Measurements from ENCODE around the gene COX7A1.

Gene COX7A1

DNA sequence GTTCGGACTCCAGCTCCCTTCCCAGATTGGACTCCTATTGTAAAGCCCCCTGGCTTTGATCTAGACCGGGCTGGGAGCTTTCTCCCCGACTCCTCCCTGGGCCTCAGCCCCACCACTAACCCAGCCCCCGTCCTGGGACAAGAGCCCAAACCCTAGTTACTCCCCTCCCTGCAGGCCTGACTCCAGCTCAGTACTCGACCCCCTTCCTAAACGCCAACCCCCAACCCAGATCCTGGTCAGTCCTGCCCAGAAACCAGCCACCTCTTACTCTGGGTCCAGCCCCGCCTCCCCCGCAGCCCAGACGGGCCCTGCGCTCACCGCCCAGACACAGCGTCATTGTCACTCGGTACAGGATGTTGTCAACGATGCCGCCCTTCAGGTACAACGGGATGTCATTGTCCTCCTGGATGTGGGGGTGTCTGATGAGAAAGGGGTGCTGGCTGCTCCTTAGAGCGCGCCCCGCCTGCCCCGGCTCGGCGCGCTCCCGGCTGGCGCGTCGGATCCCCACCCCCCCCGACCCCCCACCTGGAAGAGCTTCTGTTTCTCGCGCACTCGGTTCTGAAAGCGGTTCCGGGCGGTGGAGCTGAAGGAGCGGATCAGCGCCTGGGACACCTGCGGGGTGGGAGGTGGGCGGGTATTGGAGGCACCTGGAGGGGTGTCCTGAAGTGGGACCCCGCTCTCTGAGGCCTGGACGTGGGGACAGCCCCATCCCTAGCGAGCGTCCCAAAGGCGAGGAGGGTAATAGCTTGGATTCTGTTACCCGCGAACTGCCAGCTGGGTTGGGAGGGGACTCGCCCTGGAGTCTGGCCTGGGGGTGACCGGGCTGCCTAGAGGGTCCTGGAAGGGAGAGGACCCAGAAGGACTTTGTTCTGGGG, 866 bp downstream of the COX7A1 start:
- H3K4me3 ChIP-seq (ENCODE audit: low read depth, low read length) = no peak overlapping the region
- TF ChIP-seq, protein P1, sequence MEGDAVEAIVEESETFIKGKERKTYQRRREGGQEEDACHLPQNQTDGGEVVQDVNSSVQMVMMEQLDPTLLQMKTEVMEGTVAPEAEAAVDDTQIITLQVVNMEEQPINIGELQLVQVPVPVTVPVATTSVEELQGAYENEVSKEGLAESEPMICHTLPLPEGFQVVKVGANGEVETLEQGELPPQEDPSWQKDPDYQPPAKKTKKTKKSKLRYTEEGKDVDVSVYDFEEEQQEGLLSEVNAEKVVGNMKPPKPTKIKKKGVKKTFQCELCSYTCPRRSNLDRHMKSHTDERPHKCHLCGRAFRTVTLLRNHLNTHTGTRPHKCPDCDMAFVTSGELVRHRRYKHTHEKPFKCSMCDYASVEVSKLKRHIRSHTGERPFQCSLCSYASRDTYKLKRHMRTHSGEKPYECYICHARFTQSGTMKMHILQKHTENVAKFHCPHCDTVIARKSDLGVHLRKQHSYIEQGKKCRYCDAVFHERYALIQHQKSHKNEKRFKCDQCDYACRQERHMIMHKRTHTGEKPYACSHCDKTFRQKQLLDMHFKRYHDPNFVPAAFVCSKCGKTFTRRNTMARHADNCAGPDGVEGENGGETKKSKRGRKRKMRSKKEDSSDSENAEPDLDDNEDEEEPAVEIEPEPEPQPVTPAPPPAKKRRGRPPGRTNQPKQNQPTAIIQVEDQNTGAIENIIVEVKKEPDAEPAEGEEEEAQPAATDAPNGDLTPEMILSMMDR (IDR thresholded peaks at IDR 0.05; ENCODE audit: insufficient read depth, low read depth, low read length, missing control alignments) = no peak
- DNase-seq (ENCODE audit: low read depth) = no peak

DNA sequence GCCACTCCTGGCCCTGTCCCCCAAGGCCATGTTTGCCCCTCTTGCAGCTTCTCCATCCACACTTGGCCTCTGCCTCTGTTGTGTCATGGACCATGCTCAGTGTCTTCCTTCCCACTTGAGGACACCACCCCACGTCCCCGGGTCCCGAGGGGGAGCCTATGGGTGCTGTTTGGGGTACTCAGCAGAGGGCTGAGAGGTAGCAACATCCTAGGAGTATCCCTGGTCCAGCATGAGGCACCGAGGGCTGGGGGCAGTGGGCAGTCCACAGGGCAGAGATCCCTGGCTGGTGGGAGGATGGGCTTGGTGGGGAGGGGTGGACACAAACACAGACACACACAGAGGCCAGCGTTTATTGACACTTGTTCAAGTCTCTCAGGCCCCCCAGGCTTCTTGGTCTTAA, 1.7 kb downstream of the COX7A1 start:
- H3K4me3 ChIP-seq (ENCODE audit: low read depth, low read length) = no peak overlapping the region
- no peak for DNase-seq (ENCODE audit: low read depth)
- TF ChIP-seq, protein P1 (IDR thresholded peaks at IDR 0.05; ENCODE audit: insufficient read depth, low read depth, low read length, missing control alignments) = no peak

DNA sequence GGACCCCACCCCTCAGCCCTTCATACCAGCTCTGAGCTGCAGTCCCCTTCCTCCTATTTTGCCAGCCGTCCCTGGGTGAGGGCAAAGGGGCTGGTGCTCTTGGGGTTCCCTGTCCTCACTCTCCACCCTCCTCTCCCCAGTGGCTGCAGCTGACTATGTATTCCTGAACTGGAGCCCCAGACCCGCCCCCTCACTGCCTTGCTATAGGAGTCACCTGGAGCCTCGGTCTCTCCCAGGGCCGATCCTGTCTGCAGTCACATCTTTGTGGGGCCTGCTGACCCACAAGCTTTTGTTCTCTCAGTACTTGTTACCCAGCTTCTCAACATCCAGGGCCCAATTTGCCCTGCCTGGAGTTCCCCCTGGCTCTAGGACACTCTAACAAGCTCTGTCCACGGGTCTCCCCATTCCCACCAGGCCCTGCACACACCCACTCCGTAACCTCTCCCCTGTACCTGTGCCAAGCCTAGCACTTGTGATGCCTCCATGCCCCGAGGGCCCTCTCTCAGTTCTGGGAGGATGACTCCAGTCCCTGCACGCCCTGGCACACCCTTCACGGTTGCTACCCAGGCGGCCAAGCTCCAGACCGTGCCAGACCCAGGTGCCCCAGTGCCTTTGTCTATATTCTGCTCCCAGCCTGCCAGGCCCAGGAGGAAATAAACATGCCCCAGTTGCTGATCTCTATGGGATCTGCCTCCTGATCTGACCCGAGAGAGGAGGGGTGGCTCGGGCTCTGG, 2.4 kb downstream of the COX7A1 start:
- TF ChIP-seq, protein P1 (IDR thresholded peaks at IDR 0.05; ENCODE audit: insufficient read depth, low read depth, low read length, missing control alignments) = no peak
- no peak overlapping the region for H3K4me3 ChIP-seq (ENCODE audit: low read depth, low read length)
- no peak for DNase-seq (ENCODE audit: low read depth)

DNA sequence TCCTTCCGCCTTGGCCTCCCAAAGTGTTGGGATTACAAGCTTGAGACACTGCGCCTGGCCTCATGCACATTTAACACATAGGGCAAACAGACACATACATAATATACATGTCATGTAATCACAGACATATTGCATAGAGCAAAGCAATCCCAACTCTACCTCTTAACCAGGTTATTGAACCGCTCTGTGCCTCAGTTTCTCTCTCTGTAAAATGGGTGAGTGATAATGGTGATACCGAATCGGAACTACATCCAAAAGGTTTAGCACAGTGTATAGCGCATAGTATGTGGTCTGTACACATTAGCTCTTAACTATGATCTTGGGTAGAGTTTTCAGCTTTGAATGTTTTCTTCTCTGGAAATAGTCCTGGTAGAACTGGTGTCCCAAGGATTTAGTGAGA, 7.6 kb downstream of the COX7A1 start:
- no peak for DNase-seq (ENCODE audit: low read depth)
- TF ChIP-seq, protein P1 (IDR thresholded peaks at IDR 0.05; ENCODE audit: insufficient read depth, low read depth, low read length, missing control alignments) = no peak

DNA sequence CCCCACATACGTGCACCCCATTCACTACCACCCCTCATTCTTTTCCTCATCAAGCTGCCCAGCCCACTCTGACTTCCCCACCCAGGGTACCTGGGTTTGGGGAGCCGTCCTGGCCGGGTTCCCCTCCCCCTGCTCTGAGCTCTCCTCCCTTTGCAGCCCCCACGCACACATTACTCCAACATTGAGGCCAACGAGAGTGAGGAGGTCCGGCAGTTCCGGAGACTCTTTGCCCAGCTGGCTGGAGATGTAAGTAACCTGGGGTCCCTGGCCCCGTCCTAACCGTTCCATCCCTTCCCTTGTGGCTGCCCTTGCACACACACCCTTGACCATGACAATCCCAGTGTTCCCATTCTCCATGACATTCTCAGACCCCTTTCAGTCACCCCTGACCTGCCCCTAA, 9.8 kb downstream of the COX7A1 start:
- H3K4me3 ChIP-seq (ENCODE audit: low read depth, low read length) = no peak overlapping the region
- no peak for DNase-seq (ENCODE audit: low read depth)
- TF ChIP-seq, protein P1 (IDR thresholded peaks at IDR 0.05; ENCODE audit: insufficient read depth, low read depth, low read length, missing control alignments) = no peak

More for the DNA sequence above, 7.6 kb downstream of the COX7A1 start:
- no peak overlapping the region for H3K4me3 ChIP-seq (ENCODE audit: low read depth, low read length)

DNA sequence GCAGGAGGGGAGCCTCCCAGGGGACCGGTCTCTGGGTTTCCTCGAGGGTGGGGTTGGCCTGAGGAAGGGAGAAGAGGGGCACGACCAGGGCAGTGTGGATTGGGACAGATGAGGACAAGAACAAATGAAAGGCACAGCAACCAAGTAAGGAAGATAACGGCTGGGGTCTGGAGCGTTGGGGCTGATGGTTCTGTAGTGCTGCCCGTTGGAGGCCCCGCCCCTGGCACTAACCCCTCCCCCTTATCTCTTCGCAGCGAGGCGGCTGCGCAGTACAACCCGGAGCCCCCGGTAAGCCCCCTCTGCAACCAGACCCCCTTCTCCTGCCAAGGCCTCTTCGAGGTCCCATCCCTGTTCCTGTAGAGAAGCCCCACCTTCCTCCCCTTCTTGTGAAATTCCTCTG, 10.2 kb downstream of the COX7A1 start:
- no peak for DNase-seq (ENCODE audit: low read depth)
- no peak overlapping the region for H3K4me3 ChIP-seq (ENCODE audit: low read depth, low read length)
- TF ChIP-seq, protein P1 (IDR thresholded peaks at IDR 0.05; ENCODE audit: insufficient read depth, low read depth, low read length, missing control alignments) = no peak
